GM19395 (cell line): Measurements from ENCODE around the gene ELOVL4.

Source experiments
- ATAC-seq: cut with Tn5 transposase; IDR thresholded peaks from one replicate; pipeline ENCODE4 v1.9.1; 2021; ENCODE audit warnings: mild to moderate bottlenecking, moderate library complexity; ENCODE audit not compliant: unreplicated experiment

Gene ELOVL4

DNA sequence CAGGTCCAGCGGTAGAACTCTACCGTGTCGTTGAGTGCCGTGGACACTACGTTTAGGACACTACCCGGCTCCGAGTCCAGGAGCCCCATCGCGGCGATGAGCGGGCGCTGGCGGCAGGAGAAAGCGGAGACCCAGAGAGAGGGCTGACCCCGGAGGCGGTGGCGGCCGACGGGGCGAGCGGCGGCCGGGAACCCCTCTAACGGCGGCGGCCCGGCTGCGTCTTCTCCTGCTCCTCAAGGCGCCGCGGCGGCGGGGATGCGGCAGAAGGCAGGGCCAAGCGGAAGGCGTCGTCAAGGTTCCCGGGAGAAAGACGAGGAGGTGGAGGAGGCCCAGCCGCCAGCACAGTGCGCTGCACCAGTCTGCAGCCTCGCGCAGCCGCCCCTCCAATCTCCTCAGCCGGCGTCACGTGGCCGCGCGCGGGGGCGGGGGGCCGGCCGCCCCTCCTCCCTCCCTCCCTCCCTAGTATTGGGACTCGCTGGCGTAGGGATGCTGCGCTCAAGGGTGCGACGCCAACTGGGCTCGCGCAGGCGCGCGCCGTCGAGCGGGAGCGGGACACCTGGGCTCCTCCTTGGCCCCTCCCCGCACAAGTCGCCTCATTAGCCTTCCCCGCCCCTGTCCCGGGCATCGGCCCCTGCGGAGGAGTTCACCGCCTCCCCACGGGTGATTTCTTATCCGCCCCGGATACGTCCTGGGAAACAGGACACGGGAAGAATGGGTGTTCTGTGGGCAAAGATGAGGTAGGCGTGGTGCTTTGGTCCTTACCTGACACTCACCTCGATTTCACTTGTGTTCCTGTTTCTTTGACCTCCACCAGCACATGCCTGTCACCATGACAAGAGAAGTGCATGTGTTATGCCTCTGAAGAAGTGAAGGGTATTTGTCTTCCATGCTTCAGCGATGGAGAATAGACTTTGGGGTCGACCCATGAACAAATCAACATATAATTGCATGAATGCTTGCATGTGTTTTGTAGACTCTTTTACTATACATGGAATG, at the start of gene ELOVL4:
Gene ELOVL4 (minus strand): TSS at position 363 of the 996 bp plus-strand sequence. CDS start 274 bp downstream, at position 89.
- ATAC-seq = peak; percentile 57

DNA sequence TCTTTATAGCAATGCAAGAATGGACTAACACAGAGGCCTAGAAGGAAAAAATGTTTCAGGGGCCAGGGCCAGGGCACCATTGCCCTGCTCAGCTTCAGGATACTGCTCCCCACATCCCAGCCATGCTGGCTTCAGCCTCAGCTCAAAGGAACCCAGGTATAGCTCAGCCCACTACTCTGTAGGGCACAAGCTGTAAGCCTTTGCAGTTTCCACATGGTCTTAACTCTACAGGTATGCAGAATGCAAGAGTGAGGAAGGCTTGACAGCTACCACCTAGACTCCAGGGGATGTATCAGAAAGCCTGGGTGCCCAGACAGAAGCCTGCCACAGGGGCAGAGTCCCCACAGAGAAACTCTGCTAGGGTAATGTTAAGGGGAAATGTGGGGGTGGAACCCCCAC, 46.6 kb upstream of the ELOVL4 start:
- no peak for ATAC-seq

DNA sequence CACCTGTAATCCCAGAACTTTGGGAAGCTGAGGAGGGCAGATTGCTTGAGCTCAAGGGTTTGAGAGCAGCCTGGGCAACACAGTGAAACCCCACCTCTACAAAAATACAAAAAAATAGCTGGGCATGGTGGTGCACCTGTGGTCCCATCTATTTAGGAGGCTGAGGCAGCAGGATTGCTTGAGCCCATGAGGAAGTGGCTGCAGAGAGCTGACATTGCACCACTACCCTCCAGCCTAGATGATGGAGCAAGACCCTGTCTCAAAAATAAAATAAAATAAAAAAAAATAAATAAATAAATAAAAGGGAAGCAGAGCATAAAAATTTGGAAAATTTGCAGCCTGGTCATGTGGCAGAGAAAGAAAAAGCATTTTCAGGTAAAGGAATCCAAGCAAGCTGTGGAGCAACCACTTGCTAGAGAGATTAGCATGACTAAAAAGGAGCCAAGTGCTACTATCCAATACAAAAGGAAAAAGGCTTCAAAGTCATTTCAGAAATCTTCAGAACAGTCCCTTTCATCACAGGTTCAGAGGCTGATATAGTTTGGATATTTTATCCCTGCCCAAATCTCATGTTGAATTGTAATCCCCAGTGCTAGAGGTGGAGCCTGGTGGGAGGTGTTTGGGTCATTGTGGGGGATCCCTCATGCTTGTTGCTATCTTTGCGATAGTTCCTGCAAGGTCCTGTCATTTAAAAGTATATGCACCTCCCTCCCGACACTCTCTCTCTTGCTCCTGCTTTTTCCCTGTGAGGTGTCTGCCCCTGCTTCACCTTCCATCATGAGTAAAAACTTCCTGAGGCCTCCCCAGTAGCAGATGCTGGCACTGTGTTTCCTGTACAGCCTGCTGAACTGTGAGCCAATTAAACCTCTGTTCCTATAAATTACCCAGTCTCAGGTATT, 45.9 kb upstream of the ELOVL4 start:
- ATAC-seq = no peak

DNA sequence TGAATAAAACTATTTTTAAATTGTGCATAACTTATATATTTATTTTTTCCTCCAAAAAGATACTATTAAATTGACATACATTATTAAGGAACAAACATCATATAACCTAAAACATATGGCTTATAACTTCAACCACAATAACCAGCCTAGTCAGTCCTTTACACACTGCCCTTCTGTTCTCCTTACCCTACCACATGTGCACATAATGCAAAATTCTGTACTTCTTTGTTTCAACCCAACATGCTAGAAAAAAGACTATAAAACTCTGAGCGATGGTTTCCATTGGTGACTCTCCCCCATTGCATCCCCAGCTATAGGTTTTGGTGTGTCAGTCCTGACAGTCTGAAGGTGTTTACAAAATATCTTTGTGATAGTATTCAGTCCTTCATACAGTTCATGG, 42.3 kb upstream of the ELOVL4 start:
- ATAC-seq = no peak

DNA sequence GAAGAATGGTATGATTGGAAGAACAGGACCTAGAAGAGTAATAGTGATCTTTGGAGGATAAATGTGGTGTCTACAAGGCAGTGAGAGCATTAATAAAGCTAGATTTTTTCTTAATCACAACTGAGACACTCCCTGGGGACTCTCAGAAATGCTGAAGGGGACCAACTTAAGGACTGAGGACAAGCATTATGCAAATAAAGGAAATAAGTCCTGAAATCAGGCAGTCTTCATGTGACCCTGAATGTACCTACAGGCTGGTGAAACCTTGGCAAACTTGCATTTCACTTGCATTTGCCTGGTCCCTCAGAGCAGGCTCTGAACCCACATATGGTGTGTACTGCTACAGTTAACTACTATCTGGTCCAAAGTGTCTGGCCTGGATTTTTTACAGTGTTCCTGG, 37.8 kb upstream of the ELOVL4 start:
- ATAC-seq = no peak

DNA sequence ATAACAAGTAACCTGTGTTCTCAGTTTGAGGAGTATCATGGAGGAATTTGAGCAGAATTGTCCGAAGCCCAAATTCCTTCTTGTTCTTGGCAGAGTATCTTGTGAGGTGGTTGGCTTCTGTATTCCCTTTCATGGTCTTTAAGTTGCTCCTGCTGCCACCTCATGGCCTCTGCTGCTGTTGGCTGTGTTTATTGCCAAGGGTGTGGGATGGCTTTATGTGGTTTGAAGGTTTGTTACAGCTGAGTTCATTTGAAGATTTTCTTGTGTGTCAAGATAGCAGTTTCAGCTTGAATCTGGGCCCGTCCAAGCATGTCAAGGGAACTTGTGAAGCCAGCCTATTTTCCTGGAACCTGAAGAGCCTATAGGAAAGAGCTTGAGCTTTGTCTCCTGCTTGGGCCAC, 36.9 kb upstream of the ELOVL4 start:
- no peak for ATAC-seq

DNA sequence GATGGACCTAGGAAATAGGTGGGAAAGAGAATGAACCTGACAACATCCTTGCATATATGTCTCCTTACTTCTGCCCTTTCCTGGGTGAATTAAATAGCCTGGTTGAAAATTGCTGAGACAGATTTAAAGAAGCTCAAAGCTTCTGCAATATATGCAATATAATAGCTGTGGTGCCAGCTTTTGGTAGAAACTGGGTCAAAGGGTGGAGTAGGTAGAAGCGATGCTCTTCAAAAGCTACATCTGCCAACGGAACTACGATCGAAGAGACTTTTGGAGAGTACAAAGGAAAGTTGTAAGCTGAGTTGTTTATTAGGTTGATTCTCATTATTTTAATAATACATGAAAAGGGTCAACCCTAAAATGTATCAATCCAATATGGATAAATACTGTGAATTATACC, 34.3 kb upstream of the ELOVL4 start:
- ATAC-seq = no peak

DNA sequence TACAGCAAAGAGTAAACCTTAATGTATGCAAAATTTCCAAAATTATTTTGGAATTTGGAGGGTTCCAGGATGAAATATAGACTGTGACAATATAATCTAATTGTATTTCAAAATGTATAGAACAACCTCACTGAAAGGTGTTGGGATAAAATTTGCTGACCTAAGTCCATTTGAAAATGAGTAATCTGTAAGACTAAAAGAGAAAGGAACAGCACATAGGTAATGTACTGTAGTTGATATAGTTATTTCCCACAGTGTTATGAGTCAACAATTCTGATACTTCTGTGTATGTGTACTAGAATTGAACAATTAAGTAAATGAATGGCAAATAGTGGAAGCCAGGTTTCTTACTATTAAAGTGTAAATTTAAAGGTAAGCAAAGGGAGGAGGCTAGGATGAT, 23.8 kb upstream of the ELOVL4 start:
- no peak for ATAC-seq

DNA sequence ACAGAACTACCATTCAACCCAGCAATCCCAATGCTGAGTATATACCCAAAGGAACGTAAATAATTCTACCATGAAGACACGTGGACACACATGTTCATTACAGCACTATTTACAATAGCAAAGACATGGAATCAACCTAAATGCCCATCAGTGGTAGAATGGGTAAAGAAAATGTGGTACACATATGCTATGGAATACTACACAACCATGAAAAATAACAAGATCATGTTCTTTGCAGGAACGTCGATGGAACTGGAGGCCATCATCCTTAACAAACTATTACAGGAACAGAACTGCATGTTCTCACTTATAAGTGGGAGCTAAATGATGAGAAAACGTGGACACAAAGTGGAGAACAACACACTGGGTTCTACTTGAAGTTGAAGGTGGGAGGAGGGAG, 22.4 kb upstream of the ELOVL4 start:
- no peak for ATAC-seq

DNA sequence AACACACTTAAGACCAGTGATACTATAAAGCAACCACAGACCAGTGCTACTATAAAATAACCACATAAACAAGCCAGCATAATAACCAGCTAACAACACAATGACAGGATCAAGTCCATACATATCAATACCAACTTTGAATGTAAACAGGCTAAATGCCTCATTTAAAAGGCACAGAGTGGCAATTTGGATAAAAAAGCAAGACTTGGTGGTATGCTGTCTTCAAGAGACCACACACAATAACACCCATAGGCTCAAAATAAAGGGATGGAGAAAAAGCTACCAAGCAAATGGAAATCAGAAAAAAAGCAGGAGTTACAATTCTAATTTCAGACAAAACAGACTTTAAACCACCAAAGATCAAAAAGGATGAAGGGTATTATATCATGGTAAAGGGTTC, 19.8 kb upstream of the ELOVL4 start:
- ATAC-seq = no peak

DNA sequence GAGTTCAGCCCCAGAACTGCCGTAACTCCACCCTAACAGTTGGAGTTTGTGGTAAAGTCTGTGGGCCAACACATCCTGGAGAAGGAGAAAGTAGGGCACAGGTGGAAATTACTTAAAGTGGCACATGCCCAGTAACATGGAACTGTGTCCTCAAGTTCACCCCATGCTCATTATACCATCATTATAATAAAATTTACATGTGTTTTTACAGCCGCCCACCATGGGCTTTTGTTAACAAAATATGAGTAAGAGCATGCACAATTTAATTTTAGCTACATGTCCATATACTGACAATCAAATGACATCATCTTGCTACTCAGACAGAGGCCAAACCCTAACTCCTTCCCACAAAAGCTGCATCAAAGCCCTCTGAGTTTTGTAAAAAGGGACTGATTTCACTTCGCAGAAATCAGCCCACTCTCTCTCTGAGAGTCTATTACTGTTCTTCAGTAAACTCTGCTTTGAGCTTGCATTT, 17.3 kb upstream of the ELOVL4 start:
- no peak for ATAC-seq

DNA sequence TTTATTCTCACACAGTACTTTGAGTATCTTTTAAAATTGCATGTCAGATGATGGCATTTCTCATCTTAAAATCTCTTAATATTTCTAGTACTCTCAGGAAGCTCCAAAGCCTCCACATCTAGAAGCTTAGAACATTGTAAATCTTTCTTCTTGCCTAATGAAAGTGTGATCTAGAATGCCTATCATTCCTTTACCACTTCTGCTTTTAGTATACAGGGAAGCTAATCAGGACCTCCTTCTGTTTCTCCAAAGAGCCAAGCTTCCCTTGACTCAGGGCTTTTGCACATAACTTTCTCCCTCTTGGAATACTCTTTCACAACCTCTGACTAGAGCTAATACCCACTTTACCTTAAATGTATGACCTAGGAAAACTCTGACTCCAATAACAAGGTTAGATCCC, 7.5 kb upstream of the ELOVL4 start:
- no peak for ATAC-seq

DNA sequence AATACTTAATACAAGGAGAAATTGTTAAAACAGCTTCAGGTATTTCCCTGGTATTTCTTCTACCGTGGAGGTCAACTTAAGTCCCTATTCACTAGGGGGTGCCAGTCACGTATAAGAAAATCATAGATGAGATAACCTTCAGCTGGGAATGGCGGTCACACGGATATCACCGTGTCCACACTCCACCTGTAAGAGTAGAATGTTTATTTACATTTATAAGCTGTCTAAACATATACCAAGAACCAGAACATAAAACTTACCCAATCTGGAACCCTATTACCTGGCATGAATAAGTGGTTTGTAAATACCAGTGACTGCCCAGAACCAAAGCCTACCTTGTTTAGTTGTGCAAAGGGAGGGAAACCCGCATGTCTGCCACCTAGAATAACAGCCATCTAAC, 1.9 kb upstream of the ELOVL4 start:
- peak; percentile 66 for ATAC-seq

DNA sequence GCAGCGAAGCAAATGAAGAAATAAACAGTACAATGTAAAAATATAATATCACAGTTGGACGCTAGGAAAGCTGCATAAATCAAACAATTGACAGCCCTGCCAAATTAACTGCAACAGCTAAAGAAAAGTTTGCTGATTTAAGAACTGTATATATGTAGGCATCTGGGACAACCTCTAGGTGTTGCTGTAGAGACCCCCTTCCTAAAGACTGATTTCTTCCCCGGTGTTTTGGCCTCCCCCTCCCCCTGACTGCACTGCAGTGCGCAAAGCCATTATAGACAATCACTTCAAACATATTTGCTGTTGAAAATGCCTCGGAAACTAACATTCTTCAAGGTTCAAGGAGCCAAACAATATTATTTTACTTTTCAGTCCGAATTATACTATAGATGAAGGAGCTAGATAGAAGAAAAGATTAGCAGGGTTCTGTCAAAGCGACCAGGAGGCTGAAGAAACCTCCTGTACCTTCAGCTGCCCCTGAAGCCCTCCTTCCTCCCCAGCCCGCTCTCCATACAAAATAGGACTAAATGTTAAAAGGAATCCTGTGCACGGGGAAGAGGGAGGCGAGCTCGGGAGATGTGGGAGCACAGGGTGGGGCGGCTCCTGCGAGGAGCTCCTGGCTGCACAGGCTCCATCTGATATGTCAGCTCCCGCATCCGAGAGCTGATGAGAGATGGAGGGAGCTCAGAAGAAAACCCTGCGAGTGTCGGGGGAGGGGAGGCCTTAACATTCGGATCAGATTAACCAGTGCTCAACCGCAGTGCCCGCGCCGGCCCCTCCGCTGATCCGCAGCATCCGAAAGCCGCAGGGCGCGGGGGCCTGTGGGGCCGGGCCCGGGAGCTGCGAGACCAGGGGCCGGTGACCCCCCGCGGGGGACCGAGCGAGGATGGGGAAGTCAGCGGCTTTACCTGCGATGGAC, 822 bp downstream of the ELOVL4 start:
- peak; percentile 36 for ATAC-seq

DNA sequence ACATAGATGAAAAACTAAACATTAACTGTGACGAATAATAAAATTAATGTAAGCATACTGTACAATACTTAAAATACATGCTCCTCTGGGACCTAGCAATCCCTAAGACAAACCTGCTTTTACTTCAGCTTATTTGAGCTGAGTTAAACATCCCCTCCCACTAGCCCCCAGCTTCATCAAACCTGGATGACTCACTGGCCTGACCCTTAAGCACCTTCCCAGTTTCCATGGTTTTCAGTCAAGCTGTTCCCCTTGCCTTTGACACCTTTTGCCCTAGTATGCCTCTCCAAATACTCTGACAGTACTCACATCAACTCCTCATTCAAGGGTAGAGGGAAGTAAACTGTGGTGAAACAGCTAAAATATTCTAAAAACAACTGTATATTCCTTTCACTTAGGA, 4.2 kb downstream of the ELOVL4 start:
- no peak for ATAC-seq

DNA sequence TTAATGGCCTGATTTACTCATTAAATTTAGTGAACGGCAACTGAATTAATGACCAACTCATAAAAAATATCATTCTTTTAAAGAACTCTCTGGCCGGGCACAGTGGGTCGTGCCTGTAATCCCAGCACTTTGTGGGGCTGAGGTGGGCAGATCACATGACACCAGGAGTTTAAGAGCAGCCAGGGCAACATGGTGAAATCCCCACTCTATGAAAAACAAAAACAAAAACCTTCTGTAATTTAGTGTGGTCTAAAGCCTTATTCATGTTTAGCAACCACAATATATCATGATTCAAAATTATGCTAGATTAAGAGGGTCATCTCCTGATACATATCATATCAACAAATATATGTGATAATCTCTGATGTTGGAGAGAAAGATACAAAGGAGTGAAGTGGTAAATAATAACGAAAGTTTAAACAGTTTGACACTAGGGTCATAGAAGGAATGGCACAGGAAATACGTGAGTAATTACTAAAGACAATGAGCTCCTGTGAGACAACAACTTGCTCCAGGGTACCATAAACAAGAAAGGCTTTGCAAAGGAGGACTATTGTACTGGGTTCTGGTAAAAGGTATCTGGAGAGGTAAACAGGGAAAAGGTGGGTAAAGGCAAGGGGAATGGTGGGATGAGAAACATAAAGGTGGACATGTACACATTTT, 5.7 kb downstream of the ELOVL4 start:
- no peak for ATAC-seq

DNA sequence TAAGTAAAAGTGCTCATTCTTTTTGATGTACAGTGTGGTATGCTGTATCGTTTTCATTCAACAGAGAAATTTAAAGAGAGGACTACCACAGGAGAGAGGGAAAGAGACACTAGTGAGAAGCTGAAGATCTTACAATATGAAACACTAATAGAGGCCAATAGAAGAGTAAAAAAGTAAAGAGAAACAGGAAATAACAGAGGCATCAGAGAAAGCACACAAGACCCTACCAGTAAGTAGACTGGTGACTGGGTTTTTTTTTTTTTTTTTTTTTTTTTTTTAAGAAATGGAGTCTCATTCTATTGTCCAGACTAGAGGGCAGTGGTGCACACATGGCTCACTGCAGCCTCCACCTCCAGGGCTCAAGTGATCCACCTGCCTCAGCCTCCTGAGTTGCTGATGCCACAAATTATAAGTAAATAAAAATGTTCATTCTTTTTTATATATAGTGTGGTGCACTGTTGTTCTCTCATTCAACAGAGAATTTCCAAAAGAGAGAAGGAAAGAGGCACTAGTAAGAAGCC, 18.8 kb downstream of the ELOVL4 start:
- no peak for ATAC-seq

DNA sequence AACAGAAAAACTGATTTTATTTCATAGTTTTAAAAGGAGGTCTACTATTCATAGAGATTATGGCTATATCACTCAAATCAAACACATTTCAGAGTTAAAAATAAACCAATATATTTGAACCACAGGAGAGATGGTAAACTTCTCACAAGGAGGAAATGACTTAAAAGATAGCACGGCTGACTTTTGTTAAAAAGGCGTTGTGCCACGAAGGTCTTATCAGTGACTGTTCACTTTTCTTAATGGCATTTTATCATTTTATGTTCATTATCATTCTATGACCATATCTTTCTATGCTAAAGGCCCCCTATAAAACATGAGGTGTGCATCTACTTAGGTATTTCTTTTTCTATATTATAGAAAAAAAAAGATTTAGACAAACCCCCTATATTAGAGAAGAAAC, 19.6 kb downstream of the ELOVL4 start:
- ATAC-seq = no peak

DNA sequence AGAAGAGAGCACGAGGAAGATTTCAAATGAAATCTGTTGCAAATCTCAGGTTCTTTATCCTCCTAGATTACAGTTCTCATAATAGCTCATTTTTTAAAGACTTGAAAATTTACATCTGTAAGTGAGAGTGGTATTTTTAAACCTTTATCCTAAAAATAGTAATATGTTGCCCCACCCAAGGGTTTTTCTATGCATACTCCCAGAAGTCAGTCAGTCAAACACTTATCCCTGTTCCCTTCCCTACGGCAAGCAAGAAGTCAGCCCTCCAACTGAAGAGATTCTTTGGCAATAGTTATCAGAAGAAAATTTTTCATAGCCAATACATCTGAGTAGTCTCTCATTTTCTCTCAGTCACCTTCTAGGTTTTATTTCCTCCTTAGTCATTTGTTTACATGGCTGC, 24.1 kb downstream of the ELOVL4 start:
- ATAC-seq = no peak

DNA sequence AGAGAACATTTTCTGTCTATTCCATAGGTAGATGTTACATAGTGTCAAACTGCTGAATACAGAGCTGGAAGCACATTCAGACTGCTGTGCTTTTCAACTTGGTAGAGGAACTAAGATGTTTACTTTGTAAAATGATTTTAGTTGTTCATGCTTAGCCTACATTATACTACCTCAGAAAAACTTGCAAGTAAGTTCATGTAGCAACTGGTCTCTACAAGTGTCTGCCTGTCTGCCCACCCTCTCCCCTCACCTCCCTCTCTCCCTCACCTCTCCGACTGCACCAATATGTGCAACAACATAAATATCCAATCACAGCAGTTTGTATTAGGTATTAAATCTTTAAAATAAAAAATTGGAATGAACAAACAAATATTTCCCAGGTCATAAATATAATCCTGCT, 25.3 kb downstream of the ELOVL4 start:
- no peak for ATAC-seq
